Adipocyte (in vitro differentiated cells): ENCODE results near the gene DFFB.

ENCODE experiments used
- DNase-seq: peaks from one replicate; pipeline ENCODE4 v3.0.0-alpha.2; 2015; ENCODE audit warnings: low read depth
- H3K27me3 ChIP-seq: replicated peaks from 2 replicates; pipeline ENCODE4 v1.7.0; 2013; ENCODE audit warnings: mild to moderate bottlenecking, low read length, moderate library complexity; ENCODE audit not compliant: control insufficient read depth, insufficient read depth
- H3K36me3 ChIP-seq: 2 replicates; pipeline ENCODE4 v1.7.0; 2013; ENCODE audit warnings: low read length, mild to moderate bottlenecking, moderate library complexity; ENCODE audit not compliant: control insufficient read depth, insufficient read depth, severe bottlenecking
- H3K4me1 ChIP-seq: 2 replicates; pipeline ENCODE4 v1.7.0; 2013; ENCODE audit warnings: mild to moderate bottlenecking, low read length, moderate library complexity; ENCODE audit not compliant: control insufficient read depth, insufficient read depth
- H3K4me3 ChIP-seq: 2 replicates; pipeline ENCODE4 v1.7.0; 2013; ENCODE audit warnings: mild to moderate bottlenecking, low read length, moderate library complexity
- H3K9ac ChIP-seq: 2 replicates; pipeline ENCODE4 v1.7.0; 2013; ENCODE audit warnings: mild to moderate bottlenecking, low read length, moderate library complexity
- H3K9me3 ChIP-seq: 2 replicates; pipeline ENCODE4 v1.7.0; 2013; ENCODE audit warnings: mild to moderate bottlenecking, low read length, moderate library complexity; ENCODE audit not compliant: control insufficient read depth

Gene DFFB

GRCh38 chr1:3923378-3924185 is 66.3 kb downstream of the DFFB start:
- Histone ChIP-seq H3K4me1 (no peaks in the 10 kb centered on the region), H3K9me3 (peaks cover 6% of the 10 kb centered on the region), H3K27me3 (peaks cover 48% of the 10 kb centered on the region), H3K4me3 (no peak overlapping the region), H3K36me3 (no peaks in the 10 kb centered on the region), H3K9ac (no peak overlapping the region)
- DNase-seq: no peak

- no peak for DNase-seq
- Histone ChIP-seq H3K9ac (no peak overlapping the region), H3K4me3 (no peak overlapping the region), H3K36me3 (no peaks in the 10 kb centered on the region), H3K9me3 (peaks cover 6% of the 10 kb centered on the region), H3K27me3 (peaks cover 45% of the 10 kb centered on the region), H3K4me1 (no peaks in the 10 kb centered on the region)
Measured at GRCh38 chr1:3924186-3924824, 67.0 kb downstream of the DFFB start.

DNA sequence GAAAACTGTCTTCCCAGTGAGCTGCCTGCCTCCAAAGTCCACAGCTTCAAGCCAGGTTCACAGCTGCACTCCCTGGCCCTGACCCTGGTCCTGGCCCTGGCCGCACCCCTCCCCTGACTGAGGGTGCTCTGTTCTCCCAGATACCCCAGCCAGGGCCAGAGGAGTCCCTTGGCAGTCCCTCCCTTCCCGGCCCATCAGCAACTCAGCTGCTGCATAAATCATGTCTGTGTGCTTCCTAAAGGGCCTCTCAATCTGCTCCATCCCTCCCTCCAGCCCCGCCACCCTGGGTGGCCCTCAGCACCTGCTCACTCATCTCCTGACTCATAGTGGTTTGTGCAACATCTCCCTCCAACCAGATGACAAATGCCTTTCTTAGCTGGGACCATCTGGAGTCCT is 67.5 kb downstream of the DFFB start:
- Histone ChIP-seq H3K9me3 (peaks cover 6% of the 10 kb centered on the region), H3K36me3 (no peaks in the 10 kb centered on the region), H3K4me3 (no peak overlapping the region), H3K27me3 (peaks cover 40% of the 10 kb centered on the region), H3K9ac (no peak overlapping the region), H3K4me1 (no peaks in the 10 kb centered on the region)
- DNase-seq: no peak

GRCh38 chr1:3925256-3925655 is 68.0 kb downstream of the DFFB start:
- Histone ChIP-seq H3K36me3 (no peaks in the 10 kb centered on the region), H3K27me3 (peaks cover 40% of the 10 kb centered on the region), H3K9me3 (peaks cover 6% of the 10 kb centered on the region), H3K4me3 (no peak overlapping the region), H3K4me1 (no peaks in the 10 kb centered on the region), H3K9ac (no peak overlapping the region)
- no peak for DNase-seq

DNA sequence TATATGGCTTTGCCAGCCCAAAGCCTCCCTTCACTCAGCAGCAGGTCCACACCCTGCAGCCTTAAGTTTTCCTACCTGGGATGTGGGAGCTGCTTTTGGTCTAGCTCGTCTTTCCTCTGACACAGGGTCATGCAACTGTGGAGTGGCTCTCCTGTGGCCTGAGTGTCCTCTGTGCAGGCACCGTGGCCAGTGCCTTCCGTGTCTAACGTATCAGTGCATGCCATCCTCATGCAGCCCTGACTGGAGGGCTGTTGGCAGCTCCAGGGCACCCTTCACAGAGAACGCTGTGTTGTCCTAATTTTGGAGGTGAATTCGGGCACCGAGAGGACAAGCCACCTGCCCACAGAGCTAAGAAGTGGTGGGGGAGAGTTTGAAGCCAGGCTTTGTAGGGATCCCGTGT is 68.5 kb downstream of the DFFB start:
- Histone ChIP-seq H3K9ac (no peak overlapping the region), H3K36me3 (no peaks in the 10 kb centered on the region), H3K4me1 (no peaks in the 10 kb centered on the region), H3K9me3 (peaks cover 6% of the 10 kb centered on the region), H3K4me3 (no peak overlapping the region), H3K27me3 (peaks cover 40% of the 10 kb centered on the region)
- no peak for DNase-seq

DNA sequence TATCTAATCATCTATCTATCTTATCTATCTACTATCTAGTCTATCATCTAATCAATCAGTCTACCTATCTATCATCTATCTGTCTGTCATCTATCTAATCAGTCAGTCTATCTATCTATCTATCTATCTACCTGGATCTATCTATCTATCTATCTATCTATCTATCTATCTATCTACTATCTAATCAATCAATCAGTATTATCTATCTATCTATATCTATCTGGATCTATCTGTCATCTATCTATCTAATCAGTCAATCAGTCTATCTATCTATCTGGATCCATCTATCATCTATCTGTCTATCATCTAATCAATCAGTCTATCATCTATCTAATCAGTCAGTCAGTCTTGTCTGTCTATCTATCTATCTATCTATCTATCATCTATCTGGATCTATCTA is 69.7 kb downstream of the DFFB start:
- H3K36me3 ChIP-seq: no peaks in the 10 kb centered on the region
- no peak overlapping the region for H3K9ac ChIP-seq
- peaks cover 9% of the 10 kb centered on the region for H3K9me3 ChIP-seq
- H3K4me3 ChIP-seq: no peak overlapping the region
- DNase-seq: no peak
- H3K27me3 ChIP-seq: peaks cover 33% of the 10 kb centered on the region
- no peaks in the 10 kb centered on the region for H3K4me1 ChIP-seq

DNA sequence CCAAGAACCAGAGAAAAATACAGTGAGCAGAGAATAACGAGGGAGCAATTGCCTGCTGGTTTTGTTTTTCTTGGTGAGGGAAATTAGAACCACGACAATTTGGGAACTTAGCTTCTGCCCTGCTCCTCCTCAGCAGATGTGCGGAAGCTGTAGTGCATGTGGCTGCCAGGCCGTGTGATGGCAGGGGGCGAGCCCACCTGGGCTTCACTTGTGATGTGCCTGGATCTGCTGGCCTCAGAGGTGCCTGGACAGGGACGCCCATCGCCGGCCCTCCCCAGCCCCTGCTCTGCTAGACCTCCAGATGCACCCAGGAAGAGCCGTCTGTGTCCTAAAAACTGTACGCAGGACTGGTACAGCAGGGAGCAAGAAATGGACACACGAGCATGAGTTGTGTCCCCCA is 71.3 kb downstream of the DFFB start:
- no peak for DNase-seq
- Histone ChIP-seq H3K27me3 (peaks cover 19% of the 10 kb centered on the region), H3K9me3 (peaks cover 9% of the 10 kb centered on the region), H3K4me3 (no peak overlapping the region), H3K4me1 (no peaks in the 10 kb centered on the region), H3K36me3 (no peaks in the 10 kb centered on the region), H3K9ac (no peak overlapping the region)

- Histone ChIP-seq H3K9me3 (peaks cover 9% of the 10 kb centered on the region), H3K36me3 (no peaks in the 10 kb centered on the region), H3K4me3 (no peak overlapping the region), H3K4me1 (no peaks in the 10 kb centered on the region), H3K27me3 (peaks cover 15% of the 10 kb centered on the region), H3K9ac (no peak overlapping the region)
- no peak for DNase-seq
Measured at GRCh38 chr1:3929126-3929525, 71.8 kb downstream of the DFFB start.

- H3K4me3 ChIP-seq: no peak overlapping the region
- no peak for DNase-seq
- peaks cover 11% of the 10 kb centered on the region for H3K27me3 ChIP-seq
- H3K9me3 ChIP-seq: peaks cover 16% of the 10 kb centered on the region
- no peaks in the 10 kb centered on the region for H3K36me3 ChIP-seq
- no peaks in the 10 kb centered on the region for H3K4me1 ChIP-seq
- no peak overlapping the region for H3K9ac ChIP-seq
Measured at GRCh38 chr1:3930301-3931006, 73.2 kb downstream of the DFFB start.

DNA sequence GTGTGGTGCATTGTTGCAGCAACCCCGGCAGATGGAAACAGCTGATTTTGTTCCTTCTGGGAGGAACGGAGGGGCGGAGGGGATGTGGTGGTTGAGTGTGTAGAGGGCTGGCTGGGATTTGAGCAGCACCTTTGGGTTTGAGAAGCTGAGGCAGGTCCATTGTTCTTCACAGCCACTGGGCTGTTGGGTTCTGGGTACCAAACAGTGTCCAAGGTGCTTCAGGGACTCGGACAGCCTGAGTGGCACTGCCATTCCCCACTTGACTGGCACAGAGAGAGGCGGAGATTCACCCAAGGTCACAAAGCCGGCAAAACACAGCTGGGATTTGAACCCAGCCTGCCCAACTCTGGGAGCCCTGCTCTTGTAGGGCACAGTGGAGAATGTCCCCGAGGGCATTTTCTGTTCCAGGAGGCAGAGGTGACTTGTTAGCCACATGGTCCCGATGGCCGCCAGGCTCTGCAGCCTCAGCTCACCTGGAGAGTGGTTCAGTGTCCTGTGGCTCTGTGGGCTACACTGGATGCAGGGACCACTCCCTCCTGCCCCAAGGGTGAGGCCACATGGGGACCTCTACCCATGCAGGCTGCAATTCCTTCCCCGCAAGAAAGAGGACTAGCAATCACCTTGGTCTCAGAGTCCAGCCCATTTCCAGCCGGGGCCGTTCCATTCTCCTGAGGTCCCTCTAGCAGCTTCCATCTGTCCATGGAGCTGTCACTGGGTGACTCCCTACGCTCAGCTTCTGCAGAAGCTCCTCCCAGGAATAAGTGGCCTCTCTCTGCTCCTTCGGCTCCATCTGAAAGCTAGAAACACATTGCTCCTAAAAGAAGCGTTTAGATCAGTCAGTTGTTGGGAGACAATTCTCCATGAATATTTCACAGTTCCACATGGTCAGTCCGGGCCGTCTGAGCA is 74.0 kb downstream of the DFFB start:
- DNase-seq: no peak
- no peak overlapping the region for H3K9ac ChIP-seq
- H3K27me3 ChIP-seq: peaks cover 5% of the 10 kb centered on the region
- H3K9me3 ChIP-seq: peaks cover 21% of the 10 kb centered on the region
- H3K4me1 ChIP-seq: no peaks in the 10 kb centered on the region
- no peak overlapping the region for H3K4me3 ChIP-seq
- H3K36me3 ChIP-seq: no peaks in the 10 kb centered on the region
